Neural progenitor cell (in vitro differentiated cells): Measurements from ENCODE around the gene UBR3.

Experiments
- EZH2 ChIP-seq: fragments of 200-600 bp; sonication (generic); IDR thresholded peaks from 2 replicates; pipeline ENCODE4 v1.6.1; 2017; ENCODE audit warnings: antibody characterized with exemption, mild to moderate bottlenecking, moderate library complexity
- TF ChIP-seq, protein P1 (sequence below): fragments of 200-600 bp; sonication (generic); IDR thresholded peaks from 2 replicates; pipeline ENCODE4 v1.5.1; 2017; ENCODE audit warnings: antibody characterized with exemption, mild to moderate bottlenecking

DNA sequence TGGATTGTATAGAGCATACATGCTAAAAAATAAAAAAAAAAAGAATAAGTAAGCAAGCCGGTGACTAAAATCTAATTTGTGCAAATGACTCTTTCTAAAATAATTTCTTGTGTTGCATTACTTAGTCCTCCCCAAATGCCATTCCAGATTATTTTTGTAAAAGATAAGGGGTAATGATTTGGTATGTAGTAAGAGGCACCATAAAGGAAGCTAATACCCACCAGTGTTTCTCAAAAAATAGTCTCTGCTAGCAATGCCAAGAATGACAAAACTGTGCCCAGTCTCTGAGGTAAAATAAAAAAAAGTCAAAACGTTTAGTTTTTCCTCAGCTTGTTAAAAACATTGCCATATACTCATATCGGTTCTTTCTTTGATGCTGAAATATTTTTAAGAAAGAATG is 5.2 kb upstream of the UBR3 start:
- TF ChIP-seq EZH2 = no peak
- TF ChIP-seq, protein P1, sequence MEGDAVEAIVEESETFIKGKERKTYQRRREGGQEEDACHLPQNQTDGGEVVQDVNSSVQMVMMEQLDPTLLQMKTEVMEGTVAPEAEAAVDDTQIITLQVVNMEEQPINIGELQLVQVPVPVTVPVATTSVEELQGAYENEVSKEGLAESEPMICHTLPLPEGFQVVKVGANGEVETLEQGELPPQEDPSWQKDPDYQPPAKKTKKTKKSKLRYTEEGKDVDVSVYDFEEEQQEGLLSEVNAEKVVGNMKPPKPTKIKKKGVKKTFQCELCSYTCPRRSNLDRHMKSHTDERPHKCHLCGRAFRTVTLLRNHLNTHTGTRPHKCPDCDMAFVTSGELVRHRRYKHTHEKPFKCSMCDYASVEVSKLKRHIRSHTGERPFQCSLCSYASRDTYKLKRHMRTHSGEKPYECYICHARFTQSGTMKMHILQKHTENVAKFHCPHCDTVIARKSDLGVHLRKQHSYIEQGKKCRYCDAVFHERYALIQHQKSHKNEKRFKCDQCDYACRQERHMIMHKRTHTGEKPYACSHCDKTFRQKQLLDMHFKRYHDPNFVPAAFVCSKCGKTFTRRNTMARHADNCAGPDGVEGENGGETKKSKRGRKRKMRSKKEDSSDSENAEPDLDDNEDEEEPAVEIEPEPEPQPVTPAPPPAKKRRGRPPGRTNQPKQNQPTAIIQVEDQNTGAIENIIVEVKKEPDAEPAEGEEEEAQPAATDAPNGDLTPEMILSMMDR = no peak
